Measurements from ENCODE around the gene POLR2L. TPM values are rescaled to one million over a fixed set of nuclear protein-coding genes. Genes with fewer than 3 reads are reported as not detected.

The POLR2L gene

Small RNA genes lying within 50 kb of the gene (small RNA-seq; reads per million reads assigned to genes)
- not detected for gene SNORA52 (ENCODE audit: insufficient read depth)
